Measurements from ENCODE around the gene LYST. TPM values are rescaled to one million over a fixed set of nuclear protein-coding genes. Genes with fewer than 3 reads are reported as not detected.
"Not testable (repeated sequence)": the region's sequence is repeated elsewhere in the genome, so short reads cannot be mapped to it uniquely, and the experiment has no call there.

The LYST gene
- total and polyA plus RNA-seq, 2 donors (not counting 3 experiments of a cell fraction or from before 2014, with no cell fraction given): 3.1 to 9.6 TPM

GRCh38 chr1:235851939-235852338, 14.8 kb downstream of the LYST start:
- no TSS peak for BruUV-seq (replicated peaks)
- Histone ChIP-seq H3K27me3 (ENCODE audit: control insufficient read depth in 2 of 2, insufficient read depth in 2 of 2, low read length in 2 of 2) (no peaks in the 10 kb centered on the region), H3K27ac (ENCODE audit: insufficient read depth, low read depth, low read length) (no peak overlapping the region), H4K20me1 (replicated peaks; ENCODE audit: control insufficient read depth, extremely low read depth, insufficient read depth, low read length) (no peaks in the 10 kb centered on the region), H3K4me1 (ENCODE audit: control insufficient read depth, extremely low read depth, insufficient read depth, low read length) (no peaks in the 10 kb centered on the region), H3K36me3 (ENCODE audit: control insufficient read depth in 2 of 2, extremely low read depth in 1 of 2, insufficient read depth in 2 of 2, low read length in 2 of 2) (no peaks in the 10 kb centered on the region), H3K9me1 (replicated peaks; ENCODE audit: control insufficient read depth, extremely low read depth, insufficient read depth, low read length) (no peaks in the 10 kb centered on the region), H2AFZ (ENCODE audit: low read depth, low read length) (no peak overlapping the region), H3K9me3 (replicated peaks; ENCODE audit: control insufficient read depth, insufficient read depth, low read length) (no peaks in the 10 kb centered on the region), H3K9ac (replicated peaks; ENCODE audit: extremely low read depth, insufficient read depth, low read length) (no peak overlapping the region), H3K4me2 (ENCODE audit: insufficient read depth, low read length) (no peak overlapping the region), H3K4me3 (replicated peaks in 1 of 3; ENCODE audit: insufficient read depth in 1 of 3, low read depth in 1 of 3, low read length in 3 of 3) (no peak overlapping the region), H3K79me2 (ENCODE audit: control insufficient read depth, insufficient read depth, low read length) (no peaks in the 10 kb centered on the region)
- intact Hi-C loops (cut with micrococcal nuclease) (no loop called here), dilution Hi-C loops (cut with MboI; ENCODE audit: extremely low pct_ligation_motif_present, low sequenced_read_pairs) (no loop called here)
- DNase-seq (ENCODE audit: low read depth, low spot score) (no peak), FAIRE-seq (no peak)
- TF ChIP-seq POLR2A (IDR thresholded peaks at IDR 0.05; ENCODE audit: low read depth, low read length) (no peak), FOS (IDR thresholded peaks at IDR 0.05; ENCODE audit: borderline replicate concordance, insufficient read depth, low read length) (no peak), GATA2 (IDR thresholded peaks at IDR 0.05; ENCODE audit: insufficient read depth, insufficient read length, low read depth, low read length) (no peak), MYC (IDR thresholded peaks at IDR 0.05; ENCODE audit: low read depth, low read length) (no peak), EZH2 (IDR thresholded peaks at IDR 0.05; ENCODE audit: borderline replicate concordance, low read depth, low read length, severe bottlenecking) (no peak), MAX (IDR thresholded peaks at IDR 0.05; ENCODE audit: insufficient read depth, insufficient read length) (no peak)
- POLR2A ChIA-PET: no interaction called here
- CTCF ChIA-PET: interaction anchor here (1.4 to 2.2 kb wide), 3 partner anchors 9 to 18 kb away, joined by 3 to 6 read pairs (median 4); no protein-coding TSS in a partner anchor

- intact Hi-C loops (cut with micrococcal nuclease); H3K27me3 ChIP-seq (ENCODE audit: control insufficient read depth in 2 of 2, insufficient read depth in 2 of 2, low read length in 2 of 2); dilution Hi-C loops (cut with MboI; ENCODE audit: extremely low pct_ligation_motif_present, low sequenced_read_pairs); BruUV-seq (replicated peaks); H4K20me1 ChIP-seq (replicated peaks; ENCODE audit: control insufficient read depth, extremely low read depth, insufficient read depth, low read length); FAIRE-seq; H2AFZ ChIP-seq (ENCODE audit: low read depth, low read length); POLR2A ChIA-PET; H3K79me2 ChIP-seq (ENCODE audit: control insufficient read depth, insufficient read depth, low read length); H3K9me3 ChIP-seq (replicated peaks; ENCODE audit: control insufficient read depth, insufficient read depth, low read length); H3K36me3 ChIP-seq (ENCODE audit: control insufficient read depth in 2 of 2, extremely low read depth in 1 of 2, insufficient read depth in 2 of 2, low read length in 2 of 2); H3K4me3 ChIP-seq (replicated peaks in 1 of 3; ENCODE audit: insufficient read depth in 1 of 3, low read depth in 1 of 3, low read length in 3 of 3); H3K4me1 ChIP-seq (ENCODE audit: control insufficient read depth, extremely low read depth, insufficient read depth, low read length); H3K27ac ChIP-seq (ENCODE audit: insufficient read depth, low read depth, low read length); H3K9ac ChIP-seq (replicated peaks; ENCODE audit: extremely low read depth, insufficient read depth, low read length); H3K9me1 ChIP-seq (replicated peaks; ENCODE audit: control insufficient read depth, extremely low read depth, insufficient read depth, low read length); H3K4me2 ChIP-seq (ENCODE audit: insufficient read depth, low read length); DNase-seq (ENCODE audit: low read depth, low spot score): not testable (repeated sequence)
- CTCF ChIA-PET: interaction anchor here (1.8 kb wide), 1 partner anchor 123 kb away, joined by 5 read pairs; no protein-coding TSS in a partner anchor
Measured at GRCh38 chr1:235848251-235848650, 18.5 kb downstream of the LYST start.

GRCh38 chr1:235845656-235846107, 21.0 kb downstream of the LYST start:
- H3K9me3 ChIP-seq (replicated peaks; ENCODE audit: control insufficient read depth, insufficient read depth, low read length); H3K4me3 ChIP-seq (replicated peaks in 1 of 3; ENCODE audit: insufficient read depth in 1 of 3, low read depth in 1 of 3, low read length in 3 of 3); H3K36me3 ChIP-seq (ENCODE audit: control insufficient read depth in 2 of 2, extremely low read depth in 1 of 2, insufficient read depth in 2 of 2, low read length in 2 of 2); DNase-seq (ENCODE audit: low read depth, low spot score); H3K4me1 ChIP-seq (ENCODE audit: control insufficient read depth, extremely low read depth, insufficient read depth, low read length); H3K27me3 ChIP-seq (ENCODE audit: control insufficient read depth in 2 of 2, insufficient read depth in 2 of 2, low read length in 2 of 2); dilution Hi-C loops (cut with MboI; ENCODE audit: extremely low pct_ligation_motif_present, low sequenced_read_pairs); H3K27ac ChIP-seq (ENCODE audit: insufficient read depth, low read depth, low read length); H4K20me1 ChIP-seq (replicated peaks; ENCODE audit: control insufficient read depth, extremely low read depth, insufficient read depth, low read length); intact Hi-C loops (cut with micrococcal nuclease); H3K9me1 ChIP-seq (replicated peaks; ENCODE audit: control insufficient read depth, extremely low read depth, insufficient read depth, low read length); POLR2A ChIA-PET; H3K79me2 ChIP-seq (ENCODE audit: control insufficient read depth, insufficient read depth, low read length); H3K4me2 ChIP-seq (ENCODE audit: insufficient read depth, low read length); FAIRE-seq; H2AFZ ChIP-seq (ENCODE audit: low read depth, low read length); H3K9ac ChIP-seq (replicated peaks; ENCODE audit: extremely low read depth, insufficient read depth, low read length); BruUV-seq (replicated peaks): not testable (repeated sequence)
- CTCF ChIA-PET: interaction anchor here (6.6 kb wide), 1 partner anchor 126 kb away, joined by 40 read pairs; no protein-coding TSS in a partner anchor
